Naive B cell (primary cell): ENCODE measurements around the gene CDKAL1. TPM values are rescaled to one million over a fixed set of nuclear protein-coding genes. Genes with fewer than 3 reads are reported as not detected.

Source experiments
- ATAC-seq, 2 donors: fragments of 150-1000 bp; cut with Tn5 transposase; 2 replicates each; pipeline ENCODE4 v1.10.0; 2021; ENCODE audit warnings: low read depth in 2 of 2, mild to moderate bottlenecking in 2 of 2, moderate library complexity in 2 of 2
- DNase-seq: peaks from one replicate; pipeline ENCODE4 v3.0.0; 2022
- H3K27ac Mint-ChIP-seq, 6 donors: one replicate each; pipeline ENCODE4 v1.8.0; 2020 to 2022; ENCODE audit warnings: mild to moderate bottlenecking in 6 of 6, mixed read lengths in 6 of 6, moderate library complexity in 5 of 6, inconsistent platforms in 2 of 6
- H3K27me3 Mint-ChIP-seq, 3 donors: one replicate each; pipeline ENCODE4 v1.8.0; 2021 to 2022; ENCODE audit warnings: mixed read lengths in 3 of 3, mild to moderate bottlenecking in 1 of 3
- H3K36me3 Mint-ChIP-seq, 2 donors: one replicate each; pipeline ENCODE4 v1.8.0; 2020 to 2022; ENCODE audit warnings: mixed read lengths in 2 of 2, inconsistent platforms in 1 of 2, mild to moderate bottlenecking in 1 of 2
- H3K4me1 Mint-ChIP-seq, 3 donors: one replicate each; pipeline ENCODE4 v1.8.0; 2020 to 2022; ENCODE audit warnings: mixed read lengths in 3 of 3, inconsistent platforms in 1 of 3, mild to moderate bottlenecking in 1 of 3, moderate library complexity in 1 of 3
- H3K4me3 Mint-ChIP-seq, 8 donors: one replicate each; pipeline ENCODE4 v1.8.0; 2020 to 2022; ENCODE audit warnings: mild to moderate bottlenecking in 8 of 8, mixed read lengths in 8 of 8, moderate library complexity in 8 of 8, inconsistent platforms in 2 of 8
- H3K9me3 Mint-ChIP-seq, 7 donors: one replicate each; pipeline ENCODE4 v1.8.0; 2020 to 2022; ENCODE audit warnings: mixed read lengths in 7 of 7, mild to moderate bottlenecking in 5 of 7, inconsistent platforms in 2 of 7, moderate library complexity in 1 of 7
- polyA plus RNA-seq, 6 donors: library from polyadenylated mRNA; unstranded; fragments of 300-500 nt; fragmentation: Illumina TruSeq; gene quantifications; one replicate each; pipeline ENCODE4 v1.2.3, GENCODE V29; 2021; ENCODE audit warnings: low read depth in 6 of 6

Gene CDKAL1
- polyA plus RNA-seq, 6 donors from 2014 or later: 27.0 to 40.2 (median 33.6) TPM

DNA sequence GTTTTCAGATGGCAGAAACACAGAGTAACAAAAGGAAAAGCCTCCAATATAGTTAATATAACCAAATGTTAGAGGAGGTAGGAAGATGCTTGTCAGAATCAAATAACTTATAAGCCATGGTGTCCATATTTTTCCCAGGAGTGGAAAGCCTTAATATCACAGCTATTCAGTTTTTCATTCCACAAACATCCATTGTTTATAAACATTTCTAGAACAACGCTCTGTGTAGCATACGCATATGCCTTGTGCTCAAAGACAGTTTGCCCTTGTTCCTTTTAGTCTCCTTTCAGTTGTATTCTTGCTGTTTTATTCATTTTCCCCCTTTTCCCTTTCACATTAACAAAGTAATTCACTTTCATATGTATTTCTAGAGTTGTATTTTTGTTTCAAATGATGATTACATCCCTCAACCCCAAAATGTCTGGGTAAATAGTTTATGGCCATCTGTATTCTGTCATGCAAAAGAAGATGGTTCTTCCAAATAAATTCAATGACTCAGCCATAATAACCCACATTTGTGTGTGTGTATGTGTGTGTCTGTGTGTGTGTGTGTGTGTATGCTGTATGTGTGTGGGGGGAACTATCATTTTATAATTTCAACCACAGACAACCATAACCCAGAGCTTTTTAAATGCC lies 603.6 kb downstream of the CDKAL1 start:
- Mint-ChIP-seq H3K4me3 (no peak overlapping the region), H3K27me3 (no peaks in the 10 kb centered on the region), H3K9me3 (peaks cover 0 to 6% (median 0%) of the 10 kb centered on the region in 7 donors), H3K4me1 (peaks cover 0 to 9% (median 0%) of the 10 kb centered on the region in 3 donors), H3K27ac (peak overlapping the region in 2 of 6 donors; percentile 54 to 58), H3K36me3 (peaks cover 11 to 23% of the 10 kb centered on the region in 2 donors)
- ATAC-seq: no peak
- DNase-seq: no peak

DNA sequence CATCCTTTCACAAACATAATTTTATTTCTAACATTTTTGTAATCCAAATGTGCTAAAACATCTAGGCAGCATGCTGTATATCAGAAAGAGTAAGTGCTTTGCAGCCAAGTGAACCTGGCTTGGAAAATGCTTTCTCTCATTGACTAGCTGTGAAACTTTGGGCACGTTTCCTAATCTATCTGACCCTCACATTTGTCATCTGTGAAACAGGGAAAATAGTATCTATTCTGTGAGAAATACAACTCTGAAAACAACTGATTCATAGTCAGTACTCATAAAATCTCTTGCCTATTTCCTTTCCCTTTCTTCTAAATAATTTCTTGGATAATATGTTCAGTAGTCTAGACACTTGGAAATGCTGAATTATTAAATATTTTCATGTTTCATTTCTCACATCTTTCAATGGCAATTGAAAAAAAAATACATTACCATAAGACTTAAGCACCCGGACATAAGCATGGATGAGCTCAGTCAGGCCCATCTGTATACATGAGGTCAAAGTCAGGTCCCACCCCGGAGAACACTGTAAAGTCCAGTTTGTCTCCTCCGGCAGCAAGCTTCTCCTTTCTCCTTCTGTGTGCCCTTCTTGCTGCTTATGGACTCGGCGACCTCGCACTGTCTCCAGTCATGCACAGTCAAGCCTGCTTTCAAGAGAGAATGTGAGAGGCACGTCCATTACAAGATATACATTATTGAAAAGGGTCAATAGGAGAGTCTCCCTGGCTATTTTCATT lies 604.2 kb downstream of the CDKAL1 start:
- peaks cover 0 to 6% (median 0%) of the 10 kb centered on the region in 7 donors for H3K9me3 Mint-ChIP-seq
- H3K27ac Mint-ChIP-seq: no peak overlapping the region
- no peaks in the 10 kb centered on the region for H3K27me3 Mint-ChIP-seq
- H3K36me3 Mint-ChIP-seq: peaks cover 11 to 23% of the 10 kb centered on the region in 2 donors
- H3K4me1 Mint-ChIP-seq: peaks cover 0 to 3% (median 0%) of the 10 kb centered on the region in 3 donors
- no peak for DNase-seq
- H3K4me3 Mint-ChIP-seq: no peak overlapping the region
- no peak for ATAC-seq

DNA sequence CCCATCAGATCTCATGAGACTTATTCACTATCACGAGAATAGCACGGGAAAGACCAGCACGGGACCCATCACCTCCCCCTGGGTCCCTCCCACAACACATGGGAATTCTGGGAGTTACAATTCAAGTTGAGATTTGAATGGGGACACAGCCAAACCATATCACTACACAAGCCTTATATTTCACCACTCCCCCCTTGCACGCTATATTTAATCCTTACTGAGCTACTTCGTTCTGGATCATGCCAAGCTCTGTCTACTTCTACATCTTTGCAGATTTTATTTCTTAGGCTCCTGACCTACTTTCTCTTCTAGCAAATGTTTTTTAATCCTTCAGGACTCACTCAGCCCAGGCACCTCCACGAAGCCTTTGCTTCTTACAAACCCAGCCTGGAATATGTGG lies 606.7 kb downstream of the CDKAL1 start:
- peaks cover 11 to 27% of the 10 kb centered on the region in 2 donors for H3K36me3 Mint-ChIP-seq
- H3K9me3 Mint-ChIP-seq: peaks cover 0 to 6% (median 0%) of the 10 kb centered on the region in 7 donors
- ATAC-seq: no peak
- no peak for DNase-seq
- no peak overlapping the region for H3K4me3 Mint-ChIP-seq
- H3K4me1 Mint-ChIP-seq: peaks cover 0 to 7% (median 0%) of the 10 kb centered on the region in 3 donors
- H3K27me3 Mint-ChIP-seq: no peaks in the 10 kb centered on the region
- H3K27ac Mint-ChIP-seq: no peak overlapping the region

DNA sequence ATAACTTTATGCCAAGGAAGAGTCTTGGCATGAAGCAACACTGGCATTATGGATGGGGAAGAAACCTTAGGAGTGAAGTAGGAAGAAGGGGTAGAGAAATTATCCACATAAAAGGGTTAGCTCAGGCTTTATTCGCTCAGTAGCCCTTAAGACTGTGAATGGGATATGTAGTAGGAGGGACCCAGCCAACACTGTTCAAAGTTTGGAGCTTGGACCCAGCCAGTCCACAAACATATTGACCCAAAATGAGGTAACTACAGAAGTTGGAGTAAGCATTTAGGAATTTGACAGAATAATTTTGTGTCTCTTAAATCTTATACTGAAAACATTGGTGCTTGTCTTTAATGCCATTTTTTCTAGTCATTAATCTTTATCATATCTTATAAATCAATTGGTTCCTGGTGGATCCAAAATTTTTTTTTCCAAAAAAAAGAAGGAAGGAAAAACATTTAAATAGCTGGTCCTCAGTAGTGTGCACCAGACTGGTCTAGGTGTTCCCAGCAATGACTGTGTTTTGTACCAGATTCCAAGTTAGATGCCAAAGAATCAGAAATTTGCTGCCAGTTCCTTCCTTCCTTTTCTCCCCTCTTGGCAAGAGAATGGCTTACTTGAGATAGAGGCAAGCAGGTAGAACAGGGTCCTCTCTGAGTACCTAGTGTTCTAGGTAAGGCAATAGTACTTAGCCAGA lies 607.5 kb downstream of the CDKAL1 start:
- ATAC-seq (no peak), DNase-seq (no peak)
- peaks cover 0 to 6% (median 0%) of the 10 kb centered on the region in 7 donors for H3K9me3 Mint-ChIP-seq
- no peak overlapping the region for H3K27ac Mint-ChIP-seq
- no peak overlapping the region for H3K4me3 Mint-ChIP-seq
- H3K36me3 Mint-ChIP-seq: peaks cover 11 to 27% of the 10 kb centered on the region in 2 donors
- peaks cover 0 to 7% (median 0%) of the 10 kb centered on the region in 3 donors for H3K4me1 Mint-ChIP-seq
- H3K27me3 Mint-ChIP-seq: no peaks in the 10 kb centered on the region

DNA sequence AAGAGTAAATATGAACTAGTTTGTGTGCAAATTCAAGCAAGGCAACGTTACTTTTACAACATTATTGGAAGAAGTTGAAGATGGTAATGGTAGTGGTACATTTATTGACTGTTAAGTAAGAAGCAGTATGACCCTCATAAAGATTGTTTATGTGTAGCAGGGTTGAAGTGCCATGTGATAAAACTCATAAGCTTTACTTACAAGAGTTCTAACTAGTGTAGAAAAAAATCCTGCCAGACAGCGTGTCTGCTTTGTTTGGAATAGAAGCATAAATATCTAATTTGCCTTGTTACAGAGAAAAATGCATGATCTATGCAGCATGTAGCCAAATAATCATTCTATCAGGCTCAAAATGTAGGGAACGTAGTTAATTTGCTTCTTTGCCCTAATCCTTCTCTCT lies 608.5 kb downstream of the CDKAL1 start:
- Mint-ChIP-seq H3K4me1 (peaks cover 6 to 16% (median 7%) of the 10 kb centered on the region in 3 donors), H3K27ac (peak overlapping the region in 1 of 6 donors; percentile 18), H3K4me3 (no peak overlapping the region), H3K36me3 (peaks cover 11 to 27% of the 10 kb centered on the region in 2 donors), H3K9me3 (peaks cover 0 to 6% (median 0%) of the 10 kb centered on the region in 7 donors), H3K27me3 (no peaks in the 10 kb centered on the region)
- ATAC-seq: no peak
- no peak for DNase-seq

DNA sequence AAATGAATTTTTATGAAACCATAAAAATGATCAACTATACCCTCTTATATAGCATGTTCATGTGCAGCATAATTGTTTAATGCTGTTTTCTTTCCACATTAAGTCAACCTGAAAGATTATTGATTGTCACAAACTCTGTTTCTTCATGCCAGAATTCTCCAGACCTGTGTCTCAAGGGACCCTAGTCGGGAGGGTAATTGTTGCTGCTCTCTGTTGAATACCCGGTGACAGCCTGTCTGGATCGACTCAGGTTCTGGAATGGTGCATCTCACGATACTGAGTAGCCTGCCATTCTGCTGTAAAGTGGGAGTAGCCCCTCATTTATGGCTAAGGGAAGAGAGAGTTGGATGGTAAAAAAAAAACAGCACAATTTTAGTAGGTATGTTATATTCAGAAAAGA lies 609.4 kb downstream of the CDKAL1 start:
- H3K9me3 Mint-ChIP-seq: peaks cover 0 to 6% (median 0%) of the 10 kb centered on the region in 7 donors
- no peak overlapping the region for H3K27ac Mint-ChIP-seq
- ATAC-seq: no peak
- DNase-seq: no peak
- no peak overlapping the region for H3K4me3 Mint-ChIP-seq
- H3K4me1 Mint-ChIP-seq: peaks cover 11 to 22% (median 12%) of the 10 kb centered on the region in 3 donors
- H3K36me3 Mint-ChIP-seq: peaks cover 11 to 25% of the 10 kb centered on the region in 2 donors
- H3K27me3 Mint-ChIP-seq: no peaks in the 10 kb centered on the region

DNA sequence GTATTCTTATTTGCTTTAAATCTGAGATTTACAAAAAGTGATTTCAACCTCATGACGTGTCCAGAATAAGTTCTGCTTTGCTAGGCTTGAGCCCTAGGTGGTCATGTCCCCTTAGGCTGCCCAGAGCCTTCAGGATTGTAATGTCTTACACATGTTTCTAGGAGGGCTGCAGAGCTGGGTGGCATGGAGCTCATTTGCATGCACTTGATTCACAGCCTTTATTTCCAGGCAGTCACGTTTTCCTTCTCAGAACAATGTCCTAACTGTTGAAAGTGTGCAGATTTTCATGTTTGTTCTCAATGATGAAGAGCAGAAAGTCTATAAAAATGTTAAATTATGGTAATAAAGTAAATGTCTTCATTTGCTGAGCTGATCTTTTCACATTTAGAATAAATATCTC lies 610.7 kb downstream of the CDKAL1 start:
- peak overlapping the region in 1 of 6 donors; percentile 27 for H3K27ac Mint-ChIP-seq
- no peak overlapping the region for H3K4me3 Mint-ChIP-seq

DNA sequence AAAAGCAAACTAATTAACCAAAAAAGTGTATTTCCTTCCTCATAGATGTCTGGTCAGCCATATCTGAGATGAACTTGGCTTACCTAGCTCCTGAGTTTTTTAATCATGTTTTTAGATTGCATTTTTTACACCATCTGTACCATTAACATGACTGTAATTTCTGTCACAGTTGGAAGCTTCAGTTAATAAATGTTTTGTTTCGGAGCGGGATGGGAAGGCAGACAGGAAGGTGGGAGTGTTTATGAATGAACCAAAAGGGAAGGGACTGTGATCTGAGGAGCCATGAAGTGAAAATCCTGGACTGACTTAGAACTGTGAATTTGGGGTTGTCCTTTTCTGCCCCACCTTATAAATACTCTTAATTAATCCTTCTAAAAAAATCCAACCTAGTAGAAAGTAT lies 613.7 kb downstream of the CDKAL1 start:
- H3K27ac Mint-ChIP-seq: peak overlapping the region in 2 of 6 donors; percentile 50 to 53
- peaks cover 14 to 30% (median 27%) of the 10 kb centered on the region in 3 donors for H3K4me1 Mint-ChIP-seq
- peaks cover 8 to 17% of the 10 kb centered on the region in 2 donors for H3K36me3 Mint-ChIP-seq
- ATAC-seq: no peak
- no peaks in the 10 kb centered on the region for H3K27me3 Mint-ChIP-seq
- H3K4me3 Mint-ChIP-seq: peak overlapping the region in 4 of 8 donors; percentile 18 to 67 (median 57)
- DNase-seq: no peak
- H3K9me3 Mint-ChIP-seq: no peaks in the 10 kb centered on the region

More for the DNA sequence above, 610.7 kb downstream of the CDKAL1 start:
- Mint-ChIP-seq H3K4me1 (peaks cover 11 to 30% (median 20%) of the 10 kb centered on the region in 3 donors), H3K27me3 (no peaks in the 10 kb centered on the region), H3K9me3 (peaks cover 0 to 4% (median 0%) of the 10 kb centered on the region in 7 donors), H3K36me3 (peaks cover 11 to 19% of the 10 kb centered on the region in 2 donors)
- DNase-seq (no peak), ATAC-seq (no peak)

DNA sequence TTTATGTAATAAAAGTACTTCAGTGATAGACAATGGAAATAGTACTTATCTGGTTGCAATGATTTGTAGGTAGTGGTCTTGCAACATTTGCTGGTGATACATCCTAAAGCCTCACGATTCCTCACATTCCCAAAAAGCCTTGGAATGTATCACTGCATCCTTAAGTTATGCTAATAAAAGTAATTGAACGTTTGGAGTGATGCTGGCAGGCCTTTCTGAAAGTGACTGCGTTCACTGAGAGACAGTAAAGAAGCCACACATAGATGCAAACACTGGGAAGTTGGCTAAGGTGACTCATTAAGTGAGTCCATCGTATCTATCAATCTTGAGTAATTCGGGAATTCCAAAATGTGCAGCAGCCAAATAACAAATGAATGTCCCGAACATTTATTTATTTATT lies 615.2 kb downstream of the CDKAL1 start:
- H3K27ac Mint-ChIP-seq: no peak overlapping the region
- H3K4me3 Mint-ChIP-seq: no peak overlapping the region
- H3K27me3 Mint-ChIP-seq: no peaks in the 10 kb centered on the region

DNA sequence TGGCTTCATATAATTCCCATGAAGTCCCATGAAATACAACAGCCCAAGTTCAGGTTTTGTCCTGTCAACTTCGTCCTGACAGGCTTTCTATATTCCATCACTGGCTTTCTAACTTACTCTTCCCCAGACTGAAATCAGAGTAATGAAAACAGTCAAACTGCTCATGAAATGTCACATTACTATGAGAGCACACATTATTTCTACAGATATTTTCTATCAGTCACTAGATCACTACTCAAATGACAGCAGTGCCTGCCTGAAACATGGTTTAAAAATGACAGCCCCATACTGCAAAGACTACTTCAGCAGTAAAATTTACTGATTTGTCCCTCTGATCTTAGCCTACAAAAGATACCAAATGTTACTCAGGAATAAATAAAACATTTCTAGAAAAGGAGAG lies 616.4 kb downstream of the CDKAL1 start:
- DNase-seq (no peak), ATAC-seq (no peak)
- Mint-ChIP-seq H3K36me3 (peaks cover 8% of the 10 kb centered on the region in 2 donors), H3K9me3 (no peaks in the 10 kb centered on the region), H3K4me3 (no peak overlapping the region), H3K27ac (no peak overlapping the region), H3K27me3 (no peaks in the 10 kb centered on the region), H3K4me1 (peaks cover 14 to 27% (median 25%) of the 10 kb centered on the region in 3 donors)

More for the DNA sequence above, 615.2 kb downstream of the CDKAL1 start:
- Mint-ChIP-seq H3K4me1 (peaks cover 14 to 28% (median 27%) of the 10 kb centered on the region in 3 donors), H3K9me3 (no peaks in the 10 kb centered on the region), H3K36me3 (peaks cover 8 to 12% of the 10 kb centered on the region in 2 donors)
- DNase-seq: no peak
- no peak for ATAC-seq

DNA sequence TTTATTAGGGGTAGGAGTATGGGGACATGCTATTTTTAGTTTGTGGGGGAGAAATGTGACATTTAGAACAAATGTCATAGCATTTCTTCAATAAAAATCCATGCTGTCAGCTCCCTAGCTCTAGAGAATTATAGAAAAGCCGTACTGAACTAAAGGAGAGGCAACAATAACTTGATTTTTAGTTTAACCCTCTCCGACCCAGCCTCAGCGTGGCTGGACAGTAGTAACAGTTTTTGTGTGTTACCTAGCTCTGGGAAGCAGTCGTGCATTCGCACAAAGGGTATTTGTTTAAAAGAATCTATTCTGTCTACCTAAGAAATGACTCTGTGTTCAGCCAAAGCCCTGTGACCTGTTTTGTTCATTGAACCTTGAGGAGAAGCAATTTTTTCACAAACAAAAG lies 616.9 kb downstream of the CDKAL1 start:
- Mint-ChIP-seq H3K36me3 (peaks cover 8% of the 10 kb centered on the region in 2 donors), H3K27me3 (no peaks in the 10 kb centered on the region), H3K27ac (no peak overlapping the region), H3K4me1 (peaks cover 14 to 27% (median 25%) of the 10 kb centered on the region in 3 donors), H3K9me3 (no peaks in the 10 kb centered on the region), H3K4me3 (no peak overlapping the region)
- ATAC-seq (no peak), DNase-seq (no peak)

DNA sequence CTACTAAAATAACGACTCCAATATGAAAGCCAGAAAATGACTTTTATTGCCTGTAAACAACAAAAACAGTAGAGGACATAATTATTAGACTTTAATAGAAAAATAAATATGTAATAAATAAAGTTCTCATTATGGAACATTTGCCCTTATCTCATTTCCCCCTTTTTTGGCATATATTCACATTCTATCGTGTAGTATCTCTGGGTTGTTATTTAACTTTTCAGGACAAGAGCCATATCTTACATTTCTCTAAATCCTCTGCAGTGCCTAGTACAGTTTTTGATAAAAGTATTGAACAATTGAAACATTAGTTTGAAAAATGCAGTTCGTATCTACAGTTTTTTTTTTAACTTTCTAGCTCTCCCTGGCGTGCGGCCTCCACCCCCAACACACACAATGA lies 617.3 kb downstream of the CDKAL1 start:
- no peaks in the 10 kb centered on the region for H3K9me3 Mint-ChIP-seq
- peaks cover 8% of the 10 kb centered on the region in 2 donors for H3K36me3 Mint-ChIP-seq
- H3K4me1 Mint-ChIP-seq: peaks cover 17 to 28% (median 25%) of the 10 kb centered on the region in 3 donors
- no peak overlapping the region for H3K27ac Mint-ChIP-seq
- H3K27me3 Mint-ChIP-seq: no peaks in the 10 kb centered on the region
- ATAC-seq (no peak), DNase-seq (no peak)
- H3K4me3 Mint-ChIP-seq: peak overlapping the region in 1 of 8 donors; percentile 30

DNA sequence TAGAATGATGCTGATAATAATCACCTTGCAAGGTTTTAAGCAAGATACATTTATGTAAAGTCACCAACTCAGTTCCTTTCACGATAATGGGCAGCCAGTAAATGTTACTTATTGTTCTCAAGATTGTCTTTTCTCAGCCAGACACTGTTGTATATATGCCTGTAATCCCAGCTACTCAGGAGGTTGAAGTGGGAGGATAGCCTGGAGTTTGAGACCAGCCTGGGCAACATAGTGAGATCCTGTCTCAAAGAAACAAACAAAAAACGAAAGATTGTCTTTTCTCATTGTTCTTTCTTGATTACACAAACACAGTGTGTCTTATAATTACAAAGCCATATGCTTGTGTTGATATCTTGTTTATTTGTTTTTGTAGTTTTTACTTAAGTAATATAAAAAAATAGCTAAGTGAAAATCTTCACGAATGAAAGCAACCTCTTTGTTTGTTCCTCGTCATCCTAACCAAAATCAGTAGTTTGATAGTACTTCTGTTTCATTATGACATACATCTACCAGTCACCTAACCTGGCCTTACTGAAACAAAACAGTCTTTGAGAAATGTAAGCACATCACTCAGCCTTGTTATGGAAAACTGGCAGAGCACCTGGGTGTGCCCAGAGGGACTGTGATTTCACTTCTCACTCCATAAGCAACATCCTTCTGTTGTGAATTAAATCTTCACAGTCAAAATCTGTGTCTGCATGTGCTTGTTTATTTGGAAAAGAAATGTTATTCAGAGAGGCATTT lies 623.1 kb downstream of the CDKAL1 start:
- H3K9me3 Mint-ChIP-seq: no peaks in the 10 kb centered on the region
- no peaks in the 10 kb centered on the region for H3K27me3 Mint-ChIP-seq
- ATAC-seq: no peak
- DNase-seq: no peak
- peak overlapping the region in 2 of 6 donors; percentile 23 to 63 for H3K27ac Mint-ChIP-seq
- H3K36me3 Mint-ChIP-seq: peaks cover 0 to 2% of the 10 kb centered on the region in 2 donors
- peaks cover 9 to 21% (median 15%) of the 10 kb centered on the region in 3 donors for H3K4me1 Mint-ChIP-seq
- H3K4me3 Mint-ChIP-seq: no peak overlapping the region
